Measurements from ENCODE around the gene RGS19. TPM values are rescaled to one million over a fixed set of nuclear protein-coding genes. Genes with fewer than 3 reads are reported as not detected.

Gene RGS19
- total RNA-seq, 4 donors from 2014 or later = 3.4 to 16.0 (median 10.5) TPM

DNA sequence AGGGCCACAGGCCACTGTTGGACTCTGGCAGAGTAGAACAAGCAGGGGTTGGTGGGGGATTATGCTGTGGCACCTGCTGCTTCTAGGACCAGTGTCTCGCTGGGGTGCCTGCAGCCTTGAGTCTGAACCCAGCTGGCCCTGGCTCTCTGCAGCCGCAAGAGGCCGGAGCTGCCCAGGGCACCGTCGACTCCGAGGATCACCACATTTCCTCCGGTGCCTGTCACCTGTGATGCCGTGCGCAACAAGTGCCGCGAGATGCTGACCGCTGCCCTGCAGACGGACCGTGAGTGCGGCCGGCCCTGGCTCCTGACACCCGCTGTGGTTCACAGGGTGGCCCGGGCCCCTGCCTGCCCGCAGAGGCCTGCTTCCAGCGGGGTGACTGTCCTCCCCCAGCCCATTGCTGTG lies 10.1 kb downstream of the RGS19 start:
- no peak overlapping the region for H3K27ac ChIP-seq
- no peak for ATAC-seq
- no peak overlapping the region for H3K4me3 ChIP-seq
- no CpG with 5 or more reads among the region's 20 CpGs for WGBS, 2 donors (ENCODE audit: low coverage in 1 of 2)
- no peaks in the 10 kb centered on the region for H3K27me3 ChIP-seq
- H3K4me1 ChIP-seq = peaks cover 0 to 30% (median 8%) of the 10 kb centered on the region in 3 donors
- H3K36me3 ChIP-seq = peaks cover 0 to 51% of the 10 kb centered on the region in 2 donors
- no peak for TF ChIP-seq POLR2AphosphoS5 (IDR thresholded peaks at IDR 0.05)
- TF ChIP-seq POLR2A (IDR thresholded peaks at IDR 0.05) = no peak
- TF ChIP-seq EP300 (IDR thresholded peaks at IDR 0.05) = no peak
- no peak for TF ChIP-seq CTCF (IDR thresholded peaks at IDR 0.05)
- H3K9me3 ChIP-seq = no peaks in the 10 kb centered on the region

DNA sequence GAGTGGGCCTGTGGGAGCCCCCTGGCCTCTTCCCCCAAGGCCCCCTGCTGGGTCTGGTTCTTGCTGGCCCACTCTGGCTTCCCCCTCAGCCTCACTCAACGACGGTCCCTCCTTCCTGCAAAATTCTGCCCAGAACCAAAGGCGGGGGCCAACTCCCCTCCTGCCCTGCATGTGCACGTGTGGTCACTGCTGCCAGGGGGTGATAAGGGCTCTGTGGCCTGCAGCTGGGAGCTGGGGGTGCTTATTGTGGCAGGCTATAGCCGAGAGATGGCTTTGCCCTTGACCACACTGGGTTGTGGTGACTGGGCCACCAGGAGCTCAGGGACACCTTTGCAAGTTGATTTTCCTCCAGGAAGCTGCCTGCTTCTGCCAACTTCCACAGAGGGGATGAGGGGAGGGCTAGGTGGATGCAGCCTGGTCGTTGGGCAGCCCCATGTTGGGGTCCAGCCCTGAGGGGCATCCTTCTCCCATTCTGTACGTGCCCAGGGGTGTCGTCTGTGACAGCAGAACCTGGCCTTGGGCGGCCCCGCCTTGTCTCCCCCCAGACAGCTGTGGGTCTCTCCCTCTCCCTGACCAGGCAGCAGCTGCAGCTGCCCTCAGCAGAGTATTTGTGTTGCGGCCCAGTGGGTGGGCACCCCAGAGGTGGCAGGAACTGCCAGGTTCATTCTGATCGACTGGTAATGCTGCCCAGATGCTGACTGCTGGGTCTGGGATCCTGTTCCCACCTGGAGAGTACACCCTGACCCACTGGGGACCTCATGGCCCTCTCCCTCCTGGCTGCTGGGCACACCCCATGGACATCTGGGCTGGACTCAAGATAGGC lies 10.7 kb downstream of the RGS19 start:
- WGBS, 2 donors (ENCODE audit: low coverage in 1 of 2) = no CpG with 5 or more reads among the region's 12 CpGs
- no peak for ATAC-seq
- peaks cover 0 to 45% of the 10 kb centered on the region in 2 donors for H3K36me3 ChIP-seq

DNA sequence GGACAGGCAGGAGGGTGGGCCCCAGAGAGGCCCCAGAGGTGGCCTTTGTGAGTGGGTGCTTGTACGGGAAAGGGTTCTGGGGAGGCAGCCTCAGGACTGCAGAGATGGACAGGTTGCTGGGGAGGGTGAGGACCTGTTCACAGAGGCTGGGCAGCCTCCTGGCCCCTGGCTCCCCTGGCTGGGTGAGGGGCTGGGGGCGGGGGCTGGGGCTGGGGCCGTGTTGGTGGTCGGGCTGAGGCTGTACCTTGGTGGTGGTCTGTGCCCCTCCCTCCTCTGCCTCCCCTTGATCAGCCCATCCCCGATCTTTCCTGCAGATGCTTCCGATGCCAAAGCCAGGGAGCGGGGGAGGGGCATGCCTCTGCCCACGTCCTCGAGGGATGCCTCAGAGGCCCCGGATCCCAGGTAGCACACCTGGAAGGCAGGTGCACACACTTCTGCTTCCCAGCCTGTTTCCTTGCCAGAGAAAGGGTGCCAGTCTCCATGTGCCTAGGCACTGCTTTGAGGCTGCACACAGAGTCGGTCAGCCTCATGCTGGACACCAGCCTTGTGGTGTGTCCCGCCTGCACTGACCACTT lies 11.5 kb downstream of the RGS19 start:
- Histone ChIP-seq H3K4me3 (no peak overlapping the region), H3K27me3 (no peaks in the 10 kb centered on the region), H3K27ac (no peak overlapping the region), H3K9me3 (no peaks in the 10 kb centered on the region), H3K4me1 (peaks cover 0 to 38% (median 14%) of the 10 kb centered on the region in 3 donors), H3K36me3 (peaks cover 0 to 37% of the 10 kb centered on the region in 2 donors)
- ATAC-seq = no peak
- TF ChIP-seq POLR2AphosphoS5 (IDR thresholded peaks at IDR 0.05) (no peak), EP300 (IDR thresholded peaks at IDR 0.05) (no peak), POLR2A (IDR thresholded peaks at IDR 0.05) (no peak), CTCF (IDR thresholded peaks at IDR 0.05) (no peak)
- WGBS, 2 donors (ENCODE audit: low coverage in 1 of 2) = 40 to 80% methylated on average over 1 to 2 of the region's 12 CpGs

More for the DNA sequence above, 10.7 kb downstream of the RGS19 start:
- Histone ChIP-seq H3K4me3 (no peak overlapping the region), H3K27ac (no peak overlapping the region), H3K27me3 (no peaks in the 10 kb centered on the region), H3K9me3 (no peaks in the 10 kb centered on the region), H3K4me1 (peaks cover 0 to 36% (median 14%) of the 10 kb centered on the region in 3 donors)
- TF ChIP-seq EP300 (IDR thresholded peaks at IDR 0.05) (no peak), POLR2AphosphoS5 (IDR thresholded peaks at IDR 0.05) (no peak), CTCF (IDR thresholded peaks at IDR 0.05) (no peak), POLR2A (IDR thresholded peaks at IDR 0.05) (no peak)

DNA sequence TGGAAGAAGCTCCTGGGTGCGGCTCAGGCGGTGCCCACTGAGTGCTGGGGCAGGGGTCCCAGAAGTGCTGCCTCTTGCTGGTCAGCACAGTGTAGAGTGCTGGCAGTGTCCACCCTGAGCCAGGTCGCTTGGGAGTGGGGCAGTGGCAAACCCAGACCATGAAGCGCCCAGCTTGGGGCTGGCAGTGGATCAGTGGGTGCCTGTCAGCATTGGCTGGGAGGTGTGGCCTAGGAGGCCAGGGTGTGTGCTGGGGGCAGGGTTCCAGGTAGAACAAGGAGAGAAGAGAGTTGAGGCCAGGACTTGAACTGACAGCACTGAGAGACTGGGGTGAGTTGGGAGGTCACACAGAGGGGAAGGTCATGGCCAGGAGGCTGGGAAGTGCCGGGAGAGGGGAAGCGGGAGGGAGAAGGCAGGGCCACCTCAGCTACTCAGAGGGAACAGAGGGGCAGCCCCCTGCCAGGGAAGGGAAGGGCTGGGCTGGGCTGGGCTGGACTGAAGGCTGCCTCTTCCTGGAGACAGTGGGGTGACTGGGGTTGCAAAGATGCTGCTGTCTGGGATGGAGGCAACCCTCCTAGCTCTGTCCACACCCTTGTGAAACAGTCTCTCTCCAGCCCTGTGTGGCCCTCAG lies 12.2 kb downstream of the RGS19 start:
- 49 to 67% methylated on average over 2 to 3 of the region's 6 CpGs for WGBS, 2 donors (ENCODE audit: low coverage in 1 of 2)
- peaks cover 0 to 44% (median 20%) of the 10 kb centered on the region in 3 donors for H3K4me1 ChIP-seq
- H3K4me3 ChIP-seq = no peak overlapping the region
- ATAC-seq = no peak
- H3K36me3 ChIP-seq = peaks cover 0 to 30% of the 10 kb centered on the region in 2 donors
- TF ChIP-seq EP300 (IDR thresholded peaks at IDR 0.05) (no peak), POLR2AphosphoS5 (IDR thresholded peaks at IDR 0.05) (no peak), POLR2A (IDR thresholded peaks at IDR 0.05) (no peak), CTCF (IDR thresholded peaks at IDR 0.05) (no peak)
- H3K9me3 ChIP-seq = no peaks in the 10 kb centered on the region
- no peak overlapping the region for H3K27ac ChIP-seq
- no peaks in the 10 kb centered on the region for H3K27me3 ChIP-seq

Measured in gastroesophageal sphincter (tissue), 4 donors.